Measurements from ENCODE around the gene TSC1.

Gene TSC1

GRCh38 chr9:132931178-132931735 lies 13.2 kb downstream of the TSC1 start:
- Histone ChIP-seq H3K9ac (ENCODE audit: low read length) (no peak overlapping the region), H3K36me3 (ENCODE audit: control insufficient read depth, insufficient read depth, low read length) (peaks cover 28% of the 10 kb centered on the region), H3K4me1 (ENCODE audit: control insufficient read depth, insufficient read depth, low read length) (no peaks in the 10 kb centered on the region), H3K27me3 (ENCODE audit: control insufficient read depth, insufficient read depth, low read length) (no peaks in the 10 kb centered on the region), H3K9me3 (ENCODE audit: control insufficient read depth, insufficient read depth, low read depth, low read length) (no peaks in the 10 kb centered on the region), H3K27ac (ENCODE audit: low read depth, low read length) (no peak overlapping the region), H3K4me3 (ENCODE audit: low read depth, low read length) (no peak overlapping the region)

GRCh38 chr9:132927704-132928103 lies 16.7 kb downstream of the TSC1 start:
- Histone ChIP-seq H3K4me1 (ENCODE audit: control insufficient read depth, insufficient read depth, low read length) (no peaks in the 10 kb centered on the region), H3K9me3 (ENCODE audit: control insufficient read depth, insufficient read depth, low read depth, low read length) (no peaks in the 10 kb centered on the region), H3K9ac (ENCODE audit: low read length) (no peak overlapping the region), H3K27ac (ENCODE audit: low read depth, low read length) (no peak overlapping the region), H3K4me3 (ENCODE audit: low read depth, low read length) (no peak overlapping the region), H3K27me3 (ENCODE audit: control insufficient read depth, insufficient read depth, low read length) (no peaks in the 10 kb centered on the region), H3K36me3 (ENCODE audit: control insufficient read depth, insufficient read depth, low read length) (peaks cover 55% of the 10 kb centered on the region)

GRCh38 chr9:132923346-132923902 lies 21.0 kb downstream of the TSC1 start:
- H3K36me3 ChIP-seq (ENCODE audit: control insufficient read depth, insufficient read depth, low read length): peaks cover 90% of the 10 kb centered on the region
- H3K9me3 ChIP-seq (ENCODE audit: control insufficient read depth, insufficient read depth, low read depth, low read length): no peaks in the 10 kb centered on the region
- H3K9ac ChIP-seq (ENCODE audit: low read length): no peak overlapping the region
- no peak overlapping the region for H3K4me3 ChIP-seq (ENCODE audit: low read depth, low read length)
- H3K27ac ChIP-seq (ENCODE audit: low read depth, low read length): no peak overlapping the region
- no peaks in the 10 kb centered on the region for H3K4me1 ChIP-seq (ENCODE audit: control insufficient read depth, insufficient read depth, low read length)
- H3K27me3 ChIP-seq (ENCODE audit: control insufficient read depth, insufficient read depth, low read length): no peaks in the 10 kb centered on the region

GRCh38 chr9:132919614-132920268 lies 24.7 kb downstream of the TSC1 start:
- H3K4me1 ChIP-seq (ENCODE audit: control insufficient read depth, insufficient read depth, low read length): no peaks in the 10 kb centered on the region
- no peak overlapping the region for H3K27ac ChIP-seq (ENCODE audit: low read depth, low read length)
- peaks cover 86% of the 10 kb centered on the region for H3K36me3 ChIP-seq (ENCODE audit: control insufficient read depth, insufficient read depth, low read length)
- H3K27me3 ChIP-seq (ENCODE audit: control insufficient read depth, insufficient read depth, low read length): no peaks in the 10 kb centered on the region
- no peak overlapping the region for H3K4me3 ChIP-seq (ENCODE audit: low read depth, low read length)
- H3K9me3 ChIP-seq (ENCODE audit: control insufficient read depth, insufficient read depth, low read depth, low read length): no peaks in the 10 kb centered on the region
- no peak overlapping the region for H3K9ac ChIP-seq (ENCODE audit: low read length)

GRCh38 chr9:132914924-132915323 lies 29.5 kb downstream of the TSC1 start:
- no peaks in the 10 kb centered on the region for H3K27me3 ChIP-seq (ENCODE audit: control insufficient read depth, insufficient read depth, low read length)
- H3K27ac ChIP-seq (ENCODE audit: low read depth, low read length): no peak overlapping the region
- H3K9ac ChIP-seq (ENCODE audit: low read length): no peak overlapping the region
- no peaks in the 10 kb centered on the region for H3K4me1 ChIP-seq (ENCODE audit: control insufficient read depth, insufficient read depth, low read length)
- peaks cover 69% of the 10 kb centered on the region for H3K36me3 ChIP-seq (ENCODE audit: control insufficient read depth, insufficient read depth, low read length)
- no peak overlapping the region for H3K4me3 ChIP-seq (ENCODE audit: low read depth, low read length)
- H3K9me3 ChIP-seq (ENCODE audit: control insufficient read depth, insufficient read depth, low read depth, low read length): no peaks in the 10 kb centered on the region

- H3K27ac ChIP-seq (ENCODE audit: low read depth, low read length): no peak overlapping the region
- H3K4me1 ChIP-seq (ENCODE audit: control insufficient read depth, insufficient read depth, low read length): no peaks in the 10 kb centered on the region
- peaks cover 61% of the 10 kb centered on the region for H3K36me3 ChIP-seq (ENCODE audit: control insufficient read depth, insufficient read depth, low read length)
- no peak overlapping the region for H3K9ac ChIP-seq (ENCODE audit: low read length)
- no peak overlapping the region for H3K4me3 ChIP-seq (ENCODE audit: low read depth, low read length)
- H3K9me3 ChIP-seq (ENCODE audit: control insufficient read depth, insufficient read depth, low read depth, low read length): no peaks in the 10 kb centered on the region
- H3K27me3 ChIP-seq (ENCODE audit: control insufficient read depth, insufficient read depth, low read length): no peaks in the 10 kb centered on the region
Measured at GRCh38 chr9:132912131-132912530, 32.3 kb downstream of the TSC1 start.

GRCh38 chr9:132910376-132910775 lies 34.0 kb downstream of the TSC1 start:
- Histone ChIP-seq H3K36me3 (ENCODE audit: control insufficient read depth, insufficient read depth, low read length) (peaks cover 53% of the 10 kb centered on the region), H3K4me1 (ENCODE audit: control insufficient read depth, insufficient read depth, low read length) (no peaks in the 10 kb centered on the region), H3K4me3 (ENCODE audit: low read depth, low read length) (no peak overlapping the region), H3K9ac (ENCODE audit: low read length) (no peak overlapping the region), H3K27me3 (ENCODE audit: control insufficient read depth, insufficient read depth, low read length) (no peaks in the 10 kb centered on the region), H3K27ac (ENCODE audit: low read depth, low read length) (no peak overlapping the region), H3K9me3 (ENCODE audit: control insufficient read depth, insufficient read depth, low read depth, low read length) (no peaks in the 10 kb centered on the region)

GRCh38 chr9:132909311-132909710 lies 35.1 kb downstream of the TSC1 start:
- Histone ChIP-seq H3K36me3 (ENCODE audit: control insufficient read depth, insufficient read depth, low read length) (peaks cover 50% of the 10 kb centered on the region), H3K9ac (ENCODE audit: low read length) (no peak overlapping the region), H3K9me3 (ENCODE audit: control insufficient read depth, insufficient read depth, low read depth, low read length) (no peaks in the 10 kb centered on the region), H3K4me1 (ENCODE audit: control insufficient read depth, insufficient read depth, low read length) (0 out of 2 replicates have a peak, but pooled peaks cover 4% of the 10 kb centered on the region), H3K27ac (ENCODE audit: low read depth, low read length) (no peak overlapping the region), H3K4me3 (ENCODE audit: low read depth, low read length) (no peak overlapping the region), H3K27me3 (ENCODE audit: control insufficient read depth, insufficient read depth, low read length) (no peaks in the 10 kb centered on the region)

GRCh38 chr9:132908635-132909034 lies 35.8 kb downstream of the TSC1 start:
- Histone ChIP-seq H3K4me3 (ENCODE audit: low read depth, low read length) (no peak overlapping the region), H3K9me3 (ENCODE audit: control insufficient read depth, insufficient read depth, low read depth, low read length) (no peaks in the 10 kb centered on the region), H3K9ac (ENCODE audit: low read length) (no peak overlapping the region), H3K27me3 (ENCODE audit: control insufficient read depth, insufficient read depth, low read length) (no peaks in the 10 kb centered on the region), H3K27ac (ENCODE audit: low read depth, low read length) (no peak overlapping the region), H3K36me3 (ENCODE audit: control insufficient read depth, insufficient read depth, low read length) (peaks cover 51% of the 10 kb centered on the region), H3K4me1 (ENCODE audit: control insufficient read depth, insufficient read depth, low read length) (peaks cover 11% of the 10 kb centered on the region)

GRCh38 chr9:132905726-132906125 lies 38.7 kb downstream of the TSC1 start:
- Histone ChIP-seq H3K4me1 (ENCODE audit: control insufficient read depth, insufficient read depth, low read length) (peaks cover 21% of the 10 kb centered on the region), H3K36me3 (ENCODE audit: control insufficient read depth, insufficient read depth, low read length) (peaks cover 52% of the 10 kb centered on the region), H3K9ac (ENCODE audit: low read length) (no peak overlapping the region), H3K27me3 (ENCODE audit: control insufficient read depth, insufficient read depth, low read length) (no peaks in the 10 kb centered on the region), H3K9me3 (ENCODE audit: control insufficient read depth, insufficient read depth, low read depth, low read length) (no peaks in the 10 kb centered on the region), H3K4me3 (ENCODE audit: low read depth, low read length) (no peak overlapping the region), H3K27ac (ENCODE audit: low read depth, low read length) (no peak overlapping the region)

GRCh38 chr9:132903574-132904492 lies 40.6 kb downstream of the TSC1 start:
- Histone ChIP-seq H3K9me3 (ENCODE audit: control insufficient read depth, insufficient read depth, low read depth, low read length) (no peaks in the 10 kb centered on the region), H3K9ac (ENCODE audit: low read length) (peak overlapping the region; percentile 25), H3K4me1 (ENCODE audit: control insufficient read depth, insufficient read depth, low read length) (peaks cover 21% of the 10 kb centered on the region), H3K4me3 (ENCODE audit: low read depth, low read length) (no peak overlapping the region), H3K36me3 (ENCODE audit: control insufficient read depth, insufficient read depth, low read length) (peaks cover 51% of the 10 kb centered on the region), H3K27ac (ENCODE audit: low read depth, low read length) (no peak overlapping the region), H3K27me3 (ENCODE audit: control insufficient read depth, insufficient read depth, low read length) (no peaks in the 10 kb centered on the region)

All from HUES6 (cell line).